NB4 (cell line): ENCODE measurements around the gene H19.

Experiments
- DNase-seq: peaks from one replicate; pipeline ENCODE4 v3.0.0; 2010; ENCODE audit warnings: low read depth
- H3K4me3 ChIP-seq: one replicate; pipeline ENCODE4 v1.5.1; 2011; ENCODE audit warnings: mild to moderate bottlenecking, low read depth, low read length, moderate library complexity
- MYC ChIP-seq: IDR thresholded peaks from 2 replicates; pipeline ENCODE4 v1.6.1; 2011; ENCODE audit warnings: low read depth, low read length
- POLR2A ChIP-seq: IDR thresholded peaks from 2 replicates; pipeline ENCODE4 v1.6.1; 2011; ENCODE audit warnings: mild to moderate bottlenecking; ENCODE audit not compliant: insufficient read length; ENCODE audit errors: extremely low read depth
- TF ChIP-seq, protein P1 (sequence below): IDR thresholded peaks from 2 replicates; pipeline ENCODE4 v1.6.1; 2011; ENCODE audit warnings: low read depth, low read length
- TF ChIP-seq, protein P2 (sequence below): IDR thresholded peaks from one replicate; pipeline ENCODE4 v1.5.1; 2012; ENCODE audit warnings: low read depth, low read length

Gene H19

DNA sequence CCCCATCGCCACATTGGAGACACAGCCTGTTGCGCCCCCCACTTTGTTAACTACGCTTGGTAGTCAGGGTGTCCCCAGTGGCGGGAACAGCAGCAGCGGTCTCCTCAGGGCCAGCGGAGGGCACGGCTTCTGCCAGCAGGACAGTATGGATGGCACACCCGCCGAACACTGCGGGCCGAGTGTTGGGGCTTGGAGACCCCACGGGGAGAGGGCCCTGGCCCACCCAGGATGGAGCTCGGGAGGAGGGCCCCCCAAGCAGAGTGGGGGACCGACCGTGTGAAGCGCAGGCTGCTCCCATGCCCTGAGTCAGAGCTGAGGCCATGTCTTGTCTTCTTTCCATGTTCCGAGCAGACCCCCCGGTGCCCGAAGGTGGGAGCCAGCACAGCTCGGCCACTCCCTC is 32.7 kb downstream of the H19 start:
- TF ChIP-seq, protein P1, sequence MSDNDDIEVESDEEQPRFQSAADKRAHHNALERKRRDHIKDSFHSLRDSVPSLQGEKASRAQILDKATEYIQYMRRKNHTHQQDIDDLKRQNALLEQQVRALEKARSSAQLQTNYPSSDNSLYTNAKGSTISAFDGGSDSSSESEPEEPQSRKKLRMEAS, result no peak
- TF ChIP-seq, protein P2, sequence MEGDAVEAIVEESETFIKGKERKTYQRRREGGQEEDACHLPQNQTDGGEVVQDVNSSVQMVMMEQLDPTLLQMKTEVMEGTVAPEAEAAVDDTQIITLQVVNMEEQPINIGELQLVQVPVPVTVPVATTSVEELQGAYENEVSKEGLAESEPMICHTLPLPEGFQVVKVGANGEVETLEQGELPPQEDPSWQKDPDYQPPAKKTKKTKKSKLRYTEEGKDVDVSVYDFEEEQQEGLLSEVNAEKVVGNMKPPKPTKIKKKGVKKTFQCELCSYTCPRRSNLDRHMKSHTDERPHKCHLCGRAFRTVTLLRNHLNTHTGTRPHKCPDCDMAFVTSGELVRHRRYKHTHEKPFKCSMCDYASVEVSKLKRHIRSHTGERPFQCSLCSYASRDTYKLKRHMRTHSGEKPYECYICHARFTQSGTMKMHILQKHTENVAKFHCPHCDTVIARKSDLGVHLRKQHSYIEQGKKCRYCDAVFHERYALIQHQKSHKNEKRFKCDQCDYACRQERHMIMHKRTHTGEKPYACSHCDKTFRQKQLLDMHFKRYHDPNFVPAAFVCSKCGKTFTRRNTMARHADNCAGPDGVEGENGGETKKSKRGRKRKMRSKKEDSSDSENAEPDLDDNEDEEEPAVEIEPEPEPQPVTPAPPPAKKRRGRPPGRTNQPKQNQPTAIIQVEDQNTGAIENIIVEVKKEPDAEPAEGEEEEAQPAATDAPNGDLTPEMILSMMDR, result no peak
- TF ChIP-seq MYC (no peak), POLR2A (no peak)
- DNase-seq, result no peak

DNA sequence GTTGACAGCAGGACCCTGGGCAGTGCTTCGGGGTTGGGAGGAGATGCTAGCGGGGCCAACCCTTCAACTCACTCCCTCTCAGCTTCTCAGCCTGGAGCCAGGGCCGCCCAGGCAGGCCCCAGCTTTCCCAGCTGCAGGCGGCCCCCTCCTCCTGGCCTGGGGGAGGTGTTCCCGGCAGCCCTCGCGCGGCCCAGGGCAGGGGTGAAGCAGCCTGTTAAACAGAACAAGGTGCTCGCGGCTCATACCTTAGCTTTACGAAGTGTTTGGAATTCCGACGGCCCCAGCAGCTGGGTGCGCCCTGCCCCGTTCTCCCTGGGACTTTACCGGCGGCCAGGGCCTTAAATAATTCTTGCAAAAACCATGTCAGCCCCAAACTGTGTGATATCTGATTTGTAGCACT is 33.3 kb downstream of the H19 start:
- no peak overlapping the region for H3K4me3 ChIP-seq
- DNase-seq, result no peak
- TF ChIP-seq, protein P1, result no peak
- no peak for TF ChIP-seq POLR2A
- TF ChIP-seq MYC, result no peak
- TF ChIP-seq, protein P2, result no peak

More for the DNA sequence above, 32.7 kb downstream of the H19 start:
- no peak overlapping the region for H3K4me3 ChIP-seq

DNA sequence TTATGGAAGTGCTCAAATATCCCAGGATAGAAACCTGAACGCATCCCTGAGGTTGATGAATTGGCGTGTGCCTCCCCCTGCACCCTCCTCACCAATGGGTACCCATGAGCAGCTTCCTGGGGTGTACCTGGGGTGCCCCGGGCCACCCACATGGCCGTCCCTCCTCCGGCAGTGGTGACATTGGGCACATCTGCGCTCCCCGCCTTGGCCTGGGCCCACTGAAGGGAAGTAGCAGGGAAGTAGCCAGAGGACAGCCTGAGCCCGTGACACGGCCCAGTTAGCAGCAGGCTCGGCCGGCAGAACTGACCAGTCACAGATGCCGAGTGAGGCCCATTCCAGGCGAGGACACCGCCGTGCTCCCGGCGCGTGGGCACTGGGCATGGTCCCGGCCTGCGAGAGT is 33.8 kb downstream of the H19 start:
- no peak for DNase-seq
- H3K4me3 ChIP-seq, result no peak overlapping the region
- TF ChIP-seq POLR2A (no peak), MYC (no peak)
- TF ChIP-seq, protein P1, result no peak
- TF ChIP-seq, protein P2, result no peak

DNA sequence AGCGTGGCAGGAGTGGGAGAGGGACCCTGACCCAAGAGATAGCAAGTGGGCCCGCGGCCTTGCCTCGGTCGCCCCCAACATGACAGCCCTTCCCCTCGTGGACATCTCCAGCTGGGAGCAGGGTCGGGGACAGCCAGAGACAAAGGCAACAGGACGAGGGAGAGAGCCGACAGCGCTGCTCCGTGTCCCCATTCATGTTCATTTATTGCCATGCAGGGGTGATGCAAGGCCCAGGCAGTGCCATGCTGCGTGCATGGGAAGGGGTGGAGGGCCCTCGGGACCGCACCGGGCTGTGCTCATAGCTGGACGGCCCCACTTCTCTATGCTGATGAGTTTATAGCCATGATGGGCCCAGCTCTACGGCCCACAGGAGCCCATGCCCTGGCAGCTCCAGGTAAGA is 37.9 kb downstream of the H19 start:
- DNase-seq, result no peak
- TF ChIP-seq, protein P1, result no peak
- H3K4me3 ChIP-seq, result no peak overlapping the region

DNA sequence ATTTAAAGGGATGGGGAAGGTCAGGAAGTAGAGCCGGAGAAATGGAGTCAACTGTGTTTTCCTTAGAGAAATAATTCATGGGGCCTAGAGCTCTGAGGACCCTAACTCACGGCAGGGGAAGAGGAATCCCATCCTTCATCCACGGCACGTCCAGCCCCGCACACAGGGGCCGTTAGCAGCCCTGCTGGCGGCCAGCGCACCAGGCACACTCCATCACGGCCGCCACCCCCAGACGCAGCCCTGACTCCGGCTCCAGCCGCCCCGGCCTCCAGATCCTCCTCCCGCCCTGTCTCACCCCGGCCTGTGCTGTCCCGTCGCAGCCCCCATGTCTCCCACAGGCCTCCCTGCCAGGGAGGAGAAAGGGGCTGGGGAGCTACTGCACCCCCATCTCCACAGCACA is 39.3 kb downstream of the H19 start:
- TF ChIP-seq, protein P1, result no peak
- TF ChIP-seq, protein P2, result no peak
- TF ChIP-seq POLR2A (no peak), MYC (no peak)
- DNase-seq, result no peak
- H3K4me3 ChIP-seq, result no peak overlapping the region

DNA sequence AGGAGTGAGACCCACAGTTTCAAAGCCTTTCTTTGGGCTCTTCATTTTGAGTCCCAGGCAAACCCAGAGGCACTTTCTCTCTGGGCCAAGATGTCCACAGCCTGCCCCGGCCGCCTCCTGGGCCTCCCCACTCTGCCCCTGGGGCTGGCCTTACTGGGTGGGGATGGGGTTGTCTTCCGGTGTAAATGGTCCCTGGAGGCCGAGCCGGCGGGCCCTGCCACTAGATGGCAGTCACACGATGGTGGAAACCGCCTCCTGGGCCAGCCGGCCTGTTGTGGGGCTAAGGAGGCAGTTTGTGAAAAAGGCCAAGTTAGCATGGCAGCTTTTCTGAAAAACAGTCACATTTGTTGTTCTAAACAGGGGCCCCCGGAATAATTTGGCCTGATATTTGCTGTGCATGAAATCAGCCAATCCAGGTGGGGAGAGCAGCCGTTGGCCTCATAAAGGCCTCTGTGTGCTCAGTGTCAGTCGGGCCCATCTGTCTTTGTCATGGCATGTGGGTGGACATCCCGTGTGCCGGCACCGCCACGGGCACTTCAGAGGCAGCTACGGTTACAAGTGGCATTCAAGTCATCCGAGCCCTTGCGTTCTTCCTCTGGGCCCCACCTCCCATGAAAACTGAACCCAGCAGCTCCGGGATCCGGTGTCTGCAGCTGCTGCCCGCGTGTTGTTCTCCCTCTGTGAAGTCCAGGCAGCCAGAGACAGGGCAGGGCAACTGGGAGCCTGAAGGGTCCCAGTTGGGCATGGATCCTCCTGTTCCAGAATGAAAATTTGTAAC is 44.0 kb downstream of the H19 start:
- no peak overlapping the region for H3K4me3 ChIP-seq
- DNase-seq, result no peak
- TF ChIP-seq MYC (no peak), POLR2A (no peak)
- TF ChIP-seq, protein P2, result no peak
- TF ChIP-seq, protein P1, result no peak
